AG09319 (cell line): ENCODE data around the gene KCNK2.

Source experiments
- DNase-seq: peaks from one replicate; pipeline ENCODE4 v3.0.0-alpha.2; 2010; ENCODE audit warnings: low read depth; ENCODE audit errors: extremely low read depth
- TF ChIP-seq, protein P1 (sequence below): IDR thresholded peaks from 2 replicates; pipeline ENCODE4 v1.5.1; 2011; ENCODE audit warnings: low read depth, mild to moderate bottlenecking, inconsistent platforms, low read length, moderate library complexity

The KCNK2 gene

DNA sequence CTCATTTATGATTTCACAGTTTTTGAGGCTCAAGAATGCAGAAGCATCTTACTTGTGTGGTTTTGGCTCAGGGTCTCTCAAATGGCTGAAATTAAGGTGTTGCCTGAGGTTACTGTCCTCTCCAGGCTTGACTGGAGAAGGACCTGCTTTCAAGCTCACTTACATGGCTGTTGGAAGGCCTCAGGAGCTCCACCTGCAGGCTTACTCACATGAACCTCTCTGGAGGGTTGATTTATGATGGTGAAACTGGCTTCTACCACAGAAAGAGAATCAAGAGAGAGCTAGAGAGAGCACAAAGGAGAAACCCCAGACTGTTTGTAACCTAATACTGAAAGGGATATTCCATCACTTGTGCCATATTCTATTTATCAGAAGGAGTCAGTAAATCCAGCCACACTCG lies 6.2 kb upstream of the KCNK2 start:
- TF ChIP-seq, protein P1, sequence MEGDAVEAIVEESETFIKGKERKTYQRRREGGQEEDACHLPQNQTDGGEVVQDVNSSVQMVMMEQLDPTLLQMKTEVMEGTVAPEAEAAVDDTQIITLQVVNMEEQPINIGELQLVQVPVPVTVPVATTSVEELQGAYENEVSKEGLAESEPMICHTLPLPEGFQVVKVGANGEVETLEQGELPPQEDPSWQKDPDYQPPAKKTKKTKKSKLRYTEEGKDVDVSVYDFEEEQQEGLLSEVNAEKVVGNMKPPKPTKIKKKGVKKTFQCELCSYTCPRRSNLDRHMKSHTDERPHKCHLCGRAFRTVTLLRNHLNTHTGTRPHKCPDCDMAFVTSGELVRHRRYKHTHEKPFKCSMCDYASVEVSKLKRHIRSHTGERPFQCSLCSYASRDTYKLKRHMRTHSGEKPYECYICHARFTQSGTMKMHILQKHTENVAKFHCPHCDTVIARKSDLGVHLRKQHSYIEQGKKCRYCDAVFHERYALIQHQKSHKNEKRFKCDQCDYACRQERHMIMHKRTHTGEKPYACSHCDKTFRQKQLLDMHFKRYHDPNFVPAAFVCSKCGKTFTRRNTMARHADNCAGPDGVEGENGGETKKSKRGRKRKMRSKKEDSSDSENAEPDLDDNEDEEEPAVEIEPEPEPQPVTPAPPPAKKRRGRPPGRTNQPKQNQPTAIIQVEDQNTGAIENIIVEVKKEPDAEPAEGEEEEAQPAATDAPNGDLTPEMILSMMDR = peak; percentile 30
- no peak for DNase-seq

DNA sequence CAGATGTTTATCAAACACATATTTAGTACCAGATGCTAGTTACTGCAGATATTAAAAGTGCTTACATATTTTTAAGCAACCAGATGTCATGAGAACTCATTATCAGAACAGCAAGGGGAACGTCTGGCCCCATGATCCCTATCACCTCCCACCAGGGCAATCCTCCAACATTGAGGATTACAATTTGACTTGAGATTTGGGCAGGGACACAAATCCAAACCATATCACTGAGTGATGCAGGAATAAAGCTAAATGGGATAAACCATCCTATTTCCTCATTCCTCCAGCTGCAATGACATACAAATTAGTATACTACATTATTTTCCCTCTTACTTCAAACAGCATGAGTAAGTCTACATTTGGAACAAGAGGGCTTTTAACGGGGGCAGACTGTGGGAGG lies 3.1 kb upstream of the KCNK2 start:
- TF ChIP-seq, protein P1 = no peak

DNA sequence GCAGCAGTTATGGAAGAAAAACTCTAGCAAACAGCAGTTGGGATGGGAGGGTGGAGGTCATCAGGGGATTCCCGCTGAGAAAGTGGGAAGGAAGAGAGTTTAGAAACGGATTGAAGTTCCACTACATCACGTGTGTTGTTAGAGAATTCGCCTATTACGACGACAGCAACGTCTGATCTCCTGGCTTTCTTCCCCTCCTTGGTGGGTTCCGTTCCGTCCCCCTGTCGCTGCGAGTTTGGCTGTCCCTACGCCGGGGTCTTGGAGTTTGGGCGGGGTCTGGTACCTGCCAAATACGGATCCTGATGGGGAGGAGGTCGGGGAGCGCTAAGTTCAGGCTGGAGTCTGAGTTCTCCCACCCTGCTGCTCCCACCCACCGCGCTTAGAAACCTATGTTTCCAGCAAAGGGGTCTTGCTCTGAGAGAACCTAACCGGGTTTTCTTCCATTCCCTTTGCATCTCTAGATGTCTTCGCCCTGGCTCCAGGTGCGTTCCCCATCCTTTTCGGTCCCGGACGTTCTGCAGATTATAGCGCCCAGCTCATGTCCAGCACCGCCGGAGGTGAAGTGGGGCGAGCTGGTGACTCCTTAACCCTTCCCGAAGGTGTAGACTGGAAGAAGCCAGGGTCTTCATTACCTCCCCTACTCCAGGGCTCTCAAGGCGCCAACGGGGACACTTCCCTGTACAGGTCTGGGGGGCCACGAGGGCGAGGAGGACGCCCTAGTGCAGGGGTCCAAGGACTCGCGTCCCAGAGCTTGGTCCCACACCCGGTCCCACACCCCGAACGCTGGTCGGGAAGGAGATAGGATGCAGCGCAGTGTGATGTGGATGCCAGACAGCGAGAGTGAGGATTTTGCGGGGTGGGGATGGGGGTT lies 641 bp upstream of the KCNK2 start:
- TF ChIP-seq, protein P1 = no peak
- no peak for DNase-seq

More for the DNA sequence above, 3.1 kb upstream of the KCNK2 start:
- DNase-seq = no peak

DNA sequence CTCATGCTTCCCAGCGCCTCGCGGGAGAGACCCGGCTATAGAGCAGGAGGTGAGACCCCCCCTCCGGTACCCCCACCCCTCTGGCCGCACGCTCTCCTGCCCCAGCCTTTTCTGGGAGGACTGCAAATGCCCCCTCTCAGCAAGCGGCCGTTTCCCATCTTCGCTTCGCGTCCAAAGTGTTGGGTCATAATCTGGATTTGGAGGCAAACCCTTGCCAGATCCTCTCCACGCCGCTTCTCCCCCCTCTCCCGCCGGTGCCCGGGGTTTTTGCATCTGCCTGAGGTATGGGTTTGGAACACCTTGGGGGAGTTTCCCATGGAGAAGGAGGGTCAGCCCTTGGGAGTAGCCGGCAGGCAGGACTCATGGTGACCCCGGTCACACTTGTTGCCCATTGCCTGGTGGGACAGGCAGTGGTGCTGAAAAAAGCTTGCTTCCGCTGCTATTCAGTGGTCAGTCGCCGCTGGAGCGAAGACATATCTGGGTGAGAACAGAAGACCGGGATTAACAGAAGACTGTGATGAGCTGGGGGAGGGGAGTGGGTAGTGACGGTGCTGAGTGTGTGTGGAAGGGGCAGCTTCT lies 935 bp downstream of the KCNK2 start:
- no peak for DNase-seq
- TF ChIP-seq, protein P1 = no peak

DNA sequence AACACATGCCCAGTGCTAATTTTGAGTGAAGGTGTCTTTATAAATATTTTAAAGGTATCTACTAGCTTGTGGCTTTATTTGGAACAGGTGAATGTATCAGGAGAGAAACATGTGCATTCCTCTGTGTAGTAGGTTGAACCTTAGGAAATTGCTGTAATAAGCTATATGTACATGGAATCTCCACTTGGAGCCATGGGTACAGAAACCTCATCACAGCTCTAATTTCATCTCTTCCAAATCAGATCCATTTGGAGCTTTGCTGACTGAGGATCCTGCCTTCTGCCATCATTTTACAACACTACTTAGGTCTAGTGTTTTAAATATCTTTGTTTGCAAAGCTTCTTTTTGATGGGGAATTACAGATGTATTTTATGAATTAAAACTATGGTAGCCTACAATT lies 2.1 kb downstream of the KCNK2 start:
- DNase-seq = no peak
- TF ChIP-seq, protein P1 = no peak

DNA sequence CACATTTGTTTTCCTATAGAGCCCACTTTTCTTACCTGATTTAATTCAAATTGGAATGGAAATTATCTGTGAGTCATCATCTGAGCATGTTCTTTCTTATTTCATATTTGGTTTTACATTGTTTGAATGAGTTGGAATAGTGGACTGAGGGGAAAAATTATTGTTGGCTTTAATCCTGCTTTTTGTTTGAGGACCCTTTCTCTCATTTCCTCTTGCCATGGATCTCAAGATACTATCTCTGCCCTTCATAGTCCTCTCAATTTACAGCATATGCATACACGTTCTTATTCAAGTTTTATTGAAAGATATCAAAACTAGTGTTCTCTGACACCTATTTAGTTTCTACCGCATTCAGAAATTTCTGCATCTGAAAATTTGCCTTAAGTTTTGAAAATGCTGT lies 5.1 kb downstream of the KCNK2 start:
- TF ChIP-seq, protein P1 = no peak

DNA sequence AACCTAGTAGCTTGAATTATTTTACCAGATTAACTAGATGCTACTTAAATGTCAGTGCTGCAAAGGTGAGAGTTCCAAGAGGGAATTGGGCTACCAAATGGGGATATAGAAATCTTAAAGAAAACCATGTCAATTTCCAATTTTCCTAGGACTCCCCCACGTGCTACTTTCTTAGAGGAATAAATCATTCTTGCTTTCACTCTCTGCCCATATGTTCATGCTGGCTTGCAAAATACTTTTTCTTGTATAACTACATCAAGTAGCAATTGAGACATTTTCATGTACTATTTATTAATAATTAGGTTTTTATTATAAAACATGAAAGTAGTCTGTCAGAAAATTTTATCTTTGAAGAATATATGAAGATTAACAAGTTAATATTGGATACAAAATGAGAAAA lies 11.8 kb downstream of the KCNK2 start:
- TF ChIP-seq, protein P1 = no peak
- DNase-seq = no peak

More for the DNA sequence above, 5.1 kb downstream of the KCNK2 start:
- no peak for DNase-seq
